Esophagus muscularis mucosa (tissue), 4 donors: ENCODE measurements around the gene MRPL39. TPM values are rescaled to one million over a fixed set of nuclear protein-coding genes. Genes with fewer than 3 reads are reported as not detected.

Experiments used
- DNase-seq: peaks from one replicate; pipeline ENCODE4 v3.0.0-alpha.2; 2017; ENCODE audit errors: extremely low spot score
- H3K27ac ChIP-seq, 4 donors: fragments of 200-600 bp; sonication (generic); replicated peaks in 1 of 4; 1 replicate in 3 of 4; 2 replicates in 1 of 4; pipeline ENCODE4 v1.5.1; 2016 to 2019; ENCODE audit warnings: mild to moderate bottlenecking in 1 of 4
- H3K27me3 ChIP-seq, 4 donors: fragments of 200-600 bp; sonication (generic); one replicate each; pipeline versions ENCODE4 v1.5.1 to v1.6.0; 2016 to 2019
- H3K36me3 ChIP-seq, 4 donors: fragments of 200-600 bp; sonication (generic); one replicate each; pipeline ENCODE4 v1.5.1; 2016 to 2019
- H3K4me1 ChIP-seq, 4 donors: fragments of 200-600 bp; sonication (generic); one replicate each; pipeline ENCODE4 v1.5.1; 2016 to 2019
- H3K4me3 ChIP-seq, 4 donors: fragments of 200-600 bp; sonication (generic); 1 replicate in 2 of 4; 2 replicates in 2 of 4; pipeline ENCODE4 v1.5.1; 2016 to 2019; ENCODE audit warnings: mild to moderate bottlenecking in 4 of 4, moderate library complexity in 1 of 4
- H3K9me3 ChIP-seq, 4 donors: fragments of 200-600 bp; sonication (generic); 1 replicate in 3 of 4; 2 replicates in 1 of 4; pipeline ENCODE4 v1.5.1; 2016 to 2019
- EP300 ChIP-seq: sonication (generic); formaldehyde crosslinking; IDR thresholded peaks from one replicate; pipeline ENCODE4 v1.6.1; 2017; ENCODE audit warnings: antibody characterized with exemption
- POLR2A ChIP-seq: fragments of 450-650 bp; IDR thresholded peaks from one replicate; pipeline ENCODE4 v1.6.1; 2017; ENCODE audit warnings: antibody characterized with exemption, moderate library complexity, mild to moderate bottlenecking, low read depth
- POLR2AphosphoS5 ChIP-seq, 2 donors: sonication (generic); formaldehyde crosslinking; IDR thresholded peaks; one replicate each; pipeline ENCODE4 v1.6.1; 2017; ENCODE audit warnings: antibody characterized with exemption in 2 of 2
- WGBS: methylation state at CpG from one replicate; pipeline ENCODE4 v1.1.5; 2018; 5-methylcytosine and 5-hydroxymethylcytosine counted together
- intact Hi-C: fragments of 100-400 bp; cut with DNase I; formaldehyde crosslinking; loops from one replicate; pipeline ENCODE4 v1.15.1; 2023
- total RNA-seq, 4 donors: library from RNA; depleted of rRNA; stranded (reverse); fragments of >200 nt; gene quantifications; one replicate each; pipeline versions ENCODE4 v1.1.0 to v1.2.1, GENCODE V29; 2016
- TF ChIP-seq, protein P1 (sequence below), 3 experiments: fragments of 200-600 bp in 2 of 3; fragments of 450-650 bp in 1 of 3; sonication (generic) in 2 of 3; IDR thresholded peaks; one replicate each; pipeline ENCODE4 v1.5.1; 2017 to 2019; ENCODE audit warnings: antibody characterized with exemption in 3 of 3, mild to moderate bottlenecking in 2 of 3, moderate library complexity in 1 of 3

The MRPL39 gene
- total RNA-seq, 4 donors from 2014 or later, result 22.0 to 31.8 (median 27.4) TPM

DNA sequence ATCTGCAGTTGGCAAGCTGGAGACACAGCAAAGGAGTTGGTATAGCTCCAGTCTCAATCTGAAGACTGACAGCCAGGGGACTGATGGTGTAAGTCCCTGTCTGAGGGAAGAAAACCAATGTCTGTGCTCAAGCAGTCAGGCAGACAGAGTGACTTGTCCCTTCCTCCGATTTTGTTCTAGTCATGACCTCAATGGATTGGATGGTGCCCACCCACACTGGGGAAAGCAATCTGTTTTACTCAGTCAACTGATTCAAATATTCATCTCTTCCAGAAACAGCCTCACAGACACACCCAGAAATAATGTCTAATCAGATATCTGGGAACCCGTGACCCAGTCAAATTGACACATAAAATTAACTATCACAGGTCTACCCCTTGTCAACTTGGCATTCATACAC lies 11.9 kb upstream of the MRPL39 start:
- Histone ChIP-seq H3K9me3 (no peaks in the 10 kb centered on the region), H3K4me3 (no peak overlapping the region), H3K27ac (no peak overlapping the region), H3K27me3 (no peaks in the 10 kb centered on the region), H3K36me3 (no peaks in the 10 kb centered on the region), H3K4me1 (no peaks in the 10 kb centered on the region)
- DNase-seq, result no peak
- WGBS, result 93% methylated on average over 2 of the region's 2 CpGs
- TF ChIP-seq POLR2AphosphoS5 (IDR thresholded peaks at IDR 0.05), result no peak
- TF ChIP-seq, protein P1, sequence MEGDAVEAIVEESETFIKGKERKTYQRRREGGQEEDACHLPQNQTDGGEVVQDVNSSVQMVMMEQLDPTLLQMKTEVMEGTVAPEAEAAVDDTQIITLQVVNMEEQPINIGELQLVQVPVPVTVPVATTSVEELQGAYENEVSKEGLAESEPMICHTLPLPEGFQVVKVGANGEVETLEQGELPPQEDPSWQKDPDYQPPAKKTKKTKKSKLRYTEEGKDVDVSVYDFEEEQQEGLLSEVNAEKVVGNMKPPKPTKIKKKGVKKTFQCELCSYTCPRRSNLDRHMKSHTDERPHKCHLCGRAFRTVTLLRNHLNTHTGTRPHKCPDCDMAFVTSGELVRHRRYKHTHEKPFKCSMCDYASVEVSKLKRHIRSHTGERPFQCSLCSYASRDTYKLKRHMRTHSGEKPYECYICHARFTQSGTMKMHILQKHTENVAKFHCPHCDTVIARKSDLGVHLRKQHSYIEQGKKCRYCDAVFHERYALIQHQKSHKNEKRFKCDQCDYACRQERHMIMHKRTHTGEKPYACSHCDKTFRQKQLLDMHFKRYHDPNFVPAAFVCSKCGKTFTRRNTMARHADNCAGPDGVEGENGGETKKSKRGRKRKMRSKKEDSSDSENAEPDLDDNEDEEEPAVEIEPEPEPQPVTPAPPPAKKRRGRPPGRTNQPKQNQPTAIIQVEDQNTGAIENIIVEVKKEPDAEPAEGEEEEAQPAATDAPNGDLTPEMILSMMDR (IDR thresholded peaks at IDR 0.05), result no peak
- TF ChIP-seq POLR2A, result no peak
- no peak for TF ChIP-seq EP300
- intact Hi-C loops, result no loop called here

DNA sequence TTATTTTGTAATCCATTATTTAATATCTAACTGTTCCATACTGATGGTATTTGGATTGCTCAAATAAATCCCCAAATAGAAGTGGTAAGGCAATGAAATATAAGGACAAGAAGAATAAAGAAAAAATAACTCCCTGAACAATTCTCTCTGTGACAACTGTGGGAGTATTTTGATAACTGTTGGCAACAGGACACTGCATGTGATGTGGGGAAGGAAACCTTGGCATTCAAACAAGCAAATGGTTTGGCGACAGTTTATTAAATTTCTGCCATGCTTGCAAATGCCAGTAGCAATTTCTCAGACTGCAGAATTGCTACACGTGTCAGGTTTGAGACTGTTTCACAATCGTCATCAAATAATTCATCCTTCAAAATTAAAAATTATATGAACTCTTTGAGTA lies 8.6 kb upstream of the MRPL39 start:
- DNase-seq, result no peak
- WGBS, result 61% methylated on average over 3 of the region's 3 CpGs
- TF ChIP-seq POLR2AphosphoS5 (IDR thresholded peaks at IDR 0.05) (no peak), POLR2A (no peak), EP300 (no peak)
- TF ChIP-seq, protein P1 (IDR thresholded peaks at IDR 0.05), result no peak
- H3K4me3 ChIP-seq, result no peak overlapping the region
- no peak overlapping the region for H3K27ac ChIP-seq
- intact Hi-C loops, result no loop called here
- no peaks in the 10 kb centered on the region for H3K36me3 ChIP-seq
- H3K4me1 ChIP-seq, result no peaks in the 10 kb centered on the region
- H3K27me3 ChIP-seq, result no peaks in the 10 kb centered on the region
- H3K9me3 ChIP-seq, result no peaks in the 10 kb centered on the region

DNA sequence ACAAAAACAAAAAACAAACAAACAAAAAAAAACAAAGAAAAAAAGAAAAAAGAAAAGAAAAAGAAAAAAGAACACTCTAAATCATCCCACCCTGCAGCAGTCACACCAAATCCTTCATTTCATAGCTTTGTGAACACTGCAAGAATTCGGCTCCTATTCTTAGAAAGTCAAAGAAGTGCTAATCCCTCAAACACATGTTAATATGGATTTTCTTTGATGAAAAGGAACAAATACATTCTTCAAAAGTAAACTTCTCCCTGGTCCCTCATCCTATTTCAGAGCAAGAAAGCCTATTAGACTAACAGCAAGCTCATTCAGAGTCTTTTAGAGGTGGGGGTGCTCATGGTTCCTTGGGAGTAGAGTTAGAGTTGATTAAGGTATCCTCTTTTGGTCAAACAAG lies 7.2 kb upstream of the MRPL39 start:
- 100% methylated on average over 1 of the region's 1 CpG for whole genome bisulfite sequencing
- H3K9me3 ChIP-seq, result no peaks in the 10 kb centered on the region
- no peak for DNase-seq
- H3K27me3 ChIP-seq, result no peaks in the 10 kb centered on the region
- no peaks in the 10 kb centered on the region for H3K4me1 ChIP-seq
- no peak overlapping the region for H3K27ac ChIP-seq
- H3K36me3 ChIP-seq, result no peaks in the 10 kb centered on the region
- TF ChIP-seq EP300 (no peak), POLR2AphosphoS5 (IDR thresholded peaks at IDR 0.05) (no peak), POLR2A (no peak)
- TF ChIP-seq, protein P1 (IDR thresholded peaks at IDR 0.05), result no peak
- no peak overlapping the region for H3K4me3 ChIP-seq
- intact Hi-C loops, result no loop called here

DNA sequence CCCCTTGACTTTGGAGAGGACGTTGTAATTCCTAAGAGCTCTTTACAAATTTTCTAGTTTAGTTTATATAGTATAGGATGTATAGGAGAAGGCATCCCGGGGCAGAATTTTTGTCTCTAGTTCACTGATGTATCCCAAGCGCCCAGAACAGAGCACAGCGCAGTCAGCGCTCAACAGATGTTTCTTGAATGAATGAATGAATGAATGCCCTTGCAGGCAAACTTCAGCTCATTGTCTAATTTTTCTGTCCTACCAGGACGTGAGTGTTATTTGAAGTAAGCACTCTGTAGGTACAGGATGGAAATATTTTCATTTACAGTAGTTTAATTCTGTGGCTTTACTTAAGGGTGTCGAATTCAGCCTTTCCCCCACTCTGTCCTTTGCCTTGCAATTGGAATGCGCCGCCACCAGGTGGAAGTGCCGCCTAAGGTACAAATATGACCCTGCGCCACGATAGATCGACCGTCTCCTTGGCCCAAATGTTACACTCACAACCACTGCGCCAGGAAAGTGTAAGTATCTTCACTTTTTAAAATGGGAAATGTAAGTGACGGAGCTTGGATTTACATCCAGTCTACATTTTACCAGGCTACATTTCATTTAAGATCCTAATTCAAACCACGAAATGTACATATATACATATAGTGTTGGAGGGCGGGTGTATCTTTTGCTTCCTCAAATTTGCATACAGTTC lies 910 bp upstream of the MRPL39 start:
- Histone ChIP-seq H3K27me3 (no peaks in the 10 kb centered on the region), H3K36me3 (peaks cover 5 to 27% (median 20%) of the 10 kb centered on the region in 4 donors), H3K4me1 (peaks cover 13 to 50% (median 37%) of the 10 kb centered on the region in 4 donors), H3K9me3 (no peaks in the 10 kb centered on the region), H3K27ac (peak overlapping the region; percentile 77 to 88 (median 83)), H3K4me3 (peak overlapping the region; percentile 65 to 93 (median 82))
- TF ChIP-seq POLR2AphosphoS5 (IDR thresholded peaks at IDR 0.05), result peak in 1 of 2 donors; percentile 69
- TF ChIP-seq POLR2A, result no peak
- no peak for TF ChIP-seq EP300
- TF ChIP-seq, protein P1 (IDR thresholded peaks at IDR 0.05), result peak; percentile 96 to 97 (median 96)
- WGBS, result 8% methylated on average over 18 of the region's 18 CpGs
- intact Hi-C loops, result loop anchor here (1.0 to 2.0 kb wide), 2 partner anchors 31 to 100 kb away; partner anchors contain the start of gene JAM2
- DNase-seq, result peak; percentile 94

DNA sequence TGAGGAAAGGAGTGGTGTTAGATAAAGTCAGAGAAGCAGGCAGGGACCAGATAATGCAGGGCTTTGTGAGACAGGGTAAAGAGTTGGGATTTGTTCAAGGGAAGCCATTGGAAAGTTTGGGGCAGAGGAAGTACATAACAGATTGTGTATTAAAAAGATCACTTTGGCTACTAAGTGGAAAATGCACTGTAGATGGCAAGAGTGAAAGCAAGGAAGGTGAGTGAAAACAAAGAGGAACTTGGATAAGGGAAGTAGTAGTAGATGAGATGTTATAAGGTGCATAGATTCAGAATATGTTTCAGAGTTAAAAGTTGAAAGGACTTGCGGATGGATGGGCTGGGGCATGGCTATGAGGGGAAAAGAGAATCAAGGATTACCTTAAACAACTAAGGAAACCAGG lies 17.4 kb downstream of the MRPL39 start:
- Histone ChIP-seq H3K36me3 (peaks cover 32 to 92% (median 73%) of the 10 kb centered on the region in 4 donors), H3K4me3 (no peak overlapping the region), H3K27ac (no peak overlapping the region), H3K4me1 (no peaks in the 10 kb centered on the region), H3K9me3 (no peaks in the 10 kb centered on the region), H3K27me3 (no peaks in the 10 kb centered on the region)
- no peak for TF ChIP-seq POLR2AphosphoS5 (IDR thresholded peaks at IDR 0.05)
- TF ChIP-seq, protein P1 (IDR thresholded peaks at IDR 0.05), result no peak
- TF ChIP-seq POLR2A, result no peak
- TF ChIP-seq EP300, result no peak
- WGBS, result 97% methylated on average over 1 of the region's 1 CpG
- intact Hi-C loops, result no loop called here
- DNase-seq, result no peak
